Fibroblast of skin of scalp (primary cell): ENCODE results near the gene SRP19.
"Not testable (repeated sequence)": the region's sequence is repeated elsewhere in the genome, so short reads cannot be mapped to it uniquely, and the experiment has no call there.

Source experiments
- DNase-seq: peaks from one replicate; pipeline ENCODE4 v3.0.0-alpha.2; 2013

SRP19 gene

DNA sequence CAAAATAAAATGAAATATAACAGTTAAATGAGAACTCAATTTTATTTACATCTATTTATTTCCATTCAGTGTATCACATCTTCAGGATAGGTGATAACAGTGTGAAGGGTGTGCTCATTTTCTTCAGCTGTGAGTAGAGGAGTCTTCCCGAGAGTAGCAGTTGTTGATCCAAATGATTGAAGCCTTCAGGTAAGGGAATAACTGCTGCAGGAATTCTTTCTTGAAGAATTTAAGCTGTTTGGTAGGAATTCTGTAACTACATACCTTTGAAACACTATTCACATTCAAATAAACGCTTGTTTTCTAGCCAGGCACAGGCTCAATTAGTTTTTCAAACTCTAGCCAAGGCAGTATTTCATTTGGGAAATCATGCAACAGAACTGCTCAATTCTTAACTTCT is 15.3 kb downstream of the SRP19 start:
- DNase-seq = no peak

DNA sequence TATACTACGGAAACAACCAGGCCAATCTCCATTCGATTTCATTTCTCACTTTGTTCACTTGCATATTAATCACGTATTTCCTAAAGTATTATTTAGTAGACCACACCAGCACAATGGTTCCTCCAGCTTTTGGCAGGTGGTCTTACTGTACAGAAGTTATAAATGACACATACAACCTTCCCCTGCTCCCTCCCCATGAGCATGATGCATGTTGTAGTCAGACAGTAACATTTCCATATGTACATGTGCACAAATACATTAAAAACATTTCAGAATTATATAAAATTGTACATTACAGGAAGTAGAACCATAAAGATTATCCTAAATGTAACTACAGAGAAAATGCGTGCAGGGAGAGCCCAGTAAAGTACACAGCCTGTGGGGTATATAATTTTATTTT is 17.0 kb downstream of the SRP19 start:
- no peak for DNase-seq

- no peak for DNase-seq
Measured at GRCh38 chr5:112878760-112879159, 17.7 kb downstream of the SRP19 start.

- no peak for DNase-seq
Measured at GRCh38 chr5:112880219-112880964, 19.3 kb downstream of the SRP19 start.

GRCh38 chr5:112883192-112883591 is 22.1 kb downstream of the SRP19 start:
- DNase-seq = no peak

DNA sequence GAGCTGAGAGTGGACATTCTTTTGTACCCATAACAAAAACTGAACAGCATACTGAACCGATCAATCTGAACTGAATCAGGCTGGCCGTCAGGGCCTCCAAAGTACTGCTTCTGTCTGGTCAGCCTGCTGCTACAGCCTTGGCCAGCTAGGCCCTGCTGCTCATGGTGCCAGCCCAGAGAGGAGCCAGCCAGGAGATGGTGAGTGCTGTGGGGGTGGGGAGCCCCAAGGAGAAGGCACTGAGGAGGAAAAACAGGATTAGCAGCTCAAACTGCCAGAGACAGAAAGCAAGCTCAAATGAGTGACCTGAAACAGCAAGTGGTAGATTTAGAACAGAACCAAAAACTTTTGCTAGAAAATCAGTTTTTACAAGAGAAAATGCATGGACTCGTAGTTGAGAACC is 23.9 kb downstream of the SRP19 start:
- no peak for DNase-seq

GRCh38 chr5:112886975-112887374 is 25.9 kb downstream of the SRP19 start:
- DNase-seq = no peak

DNA sequence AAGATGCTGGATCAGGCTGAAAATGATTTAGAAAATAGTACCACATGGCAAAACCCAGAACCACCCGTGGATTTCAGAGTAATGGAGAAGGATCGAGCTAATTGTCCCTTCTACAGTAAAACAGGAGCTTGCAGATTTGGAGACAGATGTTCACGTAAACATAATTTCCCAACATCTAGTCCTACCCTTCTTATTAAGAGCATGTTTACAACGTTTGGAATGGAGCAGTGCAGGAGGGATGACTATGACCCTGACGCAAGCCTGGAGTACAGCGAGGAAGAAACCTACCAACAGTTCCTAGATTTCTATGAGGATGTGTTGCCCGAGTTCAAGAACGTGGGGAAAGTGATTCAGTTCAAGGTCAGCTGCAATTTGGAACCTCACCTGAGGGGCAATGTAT is 31.0 kb downstream of the SRP19 start:
- DNase-seq = not testable (repeated sequence)

DNA sequence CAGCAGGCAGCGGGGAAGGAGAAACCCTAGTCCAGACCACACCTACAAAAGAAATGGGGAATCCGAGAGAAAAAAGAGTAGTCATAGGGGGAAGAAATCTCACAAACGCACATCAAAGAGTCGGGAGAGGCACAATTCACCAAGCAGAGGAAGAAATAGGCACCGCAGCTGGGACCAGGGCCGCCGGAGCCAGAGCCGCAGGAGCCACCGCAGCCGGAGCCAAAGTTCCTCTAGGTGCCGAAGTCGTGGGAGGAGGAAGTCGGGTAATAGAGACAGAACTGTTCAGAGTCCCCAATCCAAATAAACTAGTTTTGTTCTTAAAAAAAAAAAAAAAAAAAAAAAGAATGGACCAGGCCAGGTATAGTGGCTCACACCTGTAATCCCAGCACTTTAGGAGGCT is 31.7 kb downstream of the SRP19 start:
- no peak for DNase-seq

DNA sequence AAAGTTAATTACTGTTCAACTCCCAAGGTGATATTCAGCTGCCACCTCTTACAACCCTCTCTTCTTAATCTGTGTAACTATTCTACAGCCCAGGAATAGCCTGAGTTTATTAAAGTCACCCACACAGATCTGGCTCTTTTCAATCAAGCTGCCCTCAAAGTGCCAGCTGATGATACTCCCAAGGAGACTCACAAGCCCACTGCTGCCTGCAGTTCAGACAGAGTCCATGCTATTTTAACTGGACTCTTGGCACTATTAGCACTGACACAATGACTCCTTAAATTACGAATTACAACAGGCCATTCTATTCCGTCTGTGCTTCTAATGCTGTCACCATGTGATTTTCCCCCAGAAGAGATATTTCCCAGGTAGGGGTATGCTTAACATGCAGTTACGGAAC is 34.6 kb downstream of the SRP19 start:
- DNase-seq = no peak

DNA sequence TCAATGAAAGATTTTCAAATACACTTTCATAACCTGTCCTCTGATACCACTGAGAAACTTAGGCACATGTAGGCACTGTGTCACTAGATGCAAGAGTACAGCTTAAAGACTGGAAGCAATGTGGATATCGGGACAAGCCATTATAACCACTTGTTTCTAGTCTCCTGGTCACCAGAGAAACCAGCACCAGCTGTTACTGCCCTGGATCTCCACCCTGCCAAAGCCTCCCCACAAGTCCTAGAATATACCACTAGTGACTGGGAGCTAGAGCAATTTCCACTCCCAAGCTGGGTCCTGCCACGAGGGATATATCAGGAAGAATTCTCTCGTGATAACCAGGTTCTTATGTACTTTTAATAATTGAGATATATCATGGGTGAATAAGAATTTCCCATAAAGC is 41.5 kb downstream of the SRP19 start:
- no peak for DNase-seq

DNA sequence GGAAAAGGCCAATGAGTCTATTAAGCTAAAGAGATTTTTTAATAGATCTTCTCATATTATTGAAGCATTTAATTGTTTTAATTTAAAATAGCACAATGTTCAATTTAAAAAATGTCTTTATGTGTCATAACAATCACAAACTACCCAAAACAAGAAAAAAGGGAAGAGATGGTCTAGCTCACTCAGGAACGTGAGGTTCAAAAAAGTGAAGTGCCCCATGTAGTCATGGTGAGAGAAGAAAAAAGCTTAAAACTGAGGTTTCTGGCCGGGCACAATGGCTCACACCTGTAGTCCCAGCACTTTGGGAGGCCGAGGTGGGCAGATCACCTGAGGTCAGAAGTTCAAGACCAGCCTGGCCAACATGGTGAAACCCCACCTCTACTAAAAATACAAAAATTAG is 43.9 kb downstream of the SRP19 start:
- not testable (repeated sequence) for DNase-seq

GRCh38 chr5:112906637-112907036 is 45.5 kb downstream of the SRP19 start:
- no peak for DNase-seq

GRCh38 chr5:112907166-112907631 is 46.1 kb downstream of the SRP19 start:
- no peak for DNase-seq

DNA sequence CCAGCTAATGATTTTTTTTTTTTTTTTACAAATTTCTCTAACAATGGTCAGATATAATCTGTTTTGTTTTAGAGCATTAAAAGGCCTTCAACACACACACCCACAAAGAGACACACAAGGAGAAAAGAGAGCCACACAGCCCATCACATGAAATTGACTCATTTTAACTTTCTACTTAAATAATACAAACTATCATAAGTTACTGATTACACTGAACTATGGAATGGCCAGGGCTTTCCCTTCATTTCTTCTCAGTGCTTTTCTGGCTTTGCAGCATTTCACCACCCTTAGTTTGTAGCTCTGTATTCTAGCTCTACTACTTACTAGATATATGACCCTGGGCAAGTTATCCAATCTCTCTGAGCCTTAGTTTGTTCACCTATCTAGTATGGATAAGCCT is 47.8 kb downstream of the SRP19 start:
- DNase-seq = no peak

DNA sequence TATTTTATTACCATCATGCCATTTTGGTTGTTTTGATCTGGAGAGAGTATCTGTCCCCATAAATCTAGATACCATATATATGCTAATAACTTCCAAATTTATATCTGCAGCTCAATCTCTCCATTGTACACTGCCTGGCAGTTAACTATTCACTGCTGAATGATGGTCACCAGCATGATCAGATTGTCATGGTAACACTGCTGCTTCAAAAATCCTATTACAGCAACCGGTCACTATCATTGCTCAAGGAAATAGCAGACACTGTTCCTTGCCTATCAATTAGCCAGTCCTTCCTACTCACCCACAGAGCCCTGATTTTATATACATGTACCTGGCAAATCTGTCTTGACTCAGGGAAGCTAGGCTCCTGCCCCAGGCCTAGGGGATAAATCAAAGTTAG is 49.4 kb downstream of the SRP19 start:
- DNase-seq = no peak

DNA sequence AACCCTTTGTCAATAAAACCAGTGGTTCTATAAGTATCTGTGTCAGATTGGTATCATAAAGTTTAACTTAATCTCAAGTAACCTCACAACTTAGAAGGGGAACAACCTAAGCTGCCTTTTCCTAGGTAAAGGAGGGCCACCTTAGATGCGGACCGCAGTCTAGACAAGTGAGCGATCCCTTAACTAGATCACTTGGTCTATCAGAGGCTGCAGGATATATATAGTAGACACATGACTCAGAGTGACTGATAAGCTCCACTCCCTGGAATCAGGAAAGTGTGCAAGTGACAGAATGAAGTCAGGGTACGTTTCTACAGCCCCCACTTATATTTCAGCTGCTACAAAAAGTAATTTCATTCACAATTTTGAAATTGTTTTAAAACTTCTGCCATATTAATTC is 53.5 kb downstream of the SRP19 start:
- peak; percentile 5 for DNase-seq

GRCh38 chr5:112915831-112916230 is 54.7 kb downstream of the SRP19 start:
- no peak for DNase-seq

DNA sequence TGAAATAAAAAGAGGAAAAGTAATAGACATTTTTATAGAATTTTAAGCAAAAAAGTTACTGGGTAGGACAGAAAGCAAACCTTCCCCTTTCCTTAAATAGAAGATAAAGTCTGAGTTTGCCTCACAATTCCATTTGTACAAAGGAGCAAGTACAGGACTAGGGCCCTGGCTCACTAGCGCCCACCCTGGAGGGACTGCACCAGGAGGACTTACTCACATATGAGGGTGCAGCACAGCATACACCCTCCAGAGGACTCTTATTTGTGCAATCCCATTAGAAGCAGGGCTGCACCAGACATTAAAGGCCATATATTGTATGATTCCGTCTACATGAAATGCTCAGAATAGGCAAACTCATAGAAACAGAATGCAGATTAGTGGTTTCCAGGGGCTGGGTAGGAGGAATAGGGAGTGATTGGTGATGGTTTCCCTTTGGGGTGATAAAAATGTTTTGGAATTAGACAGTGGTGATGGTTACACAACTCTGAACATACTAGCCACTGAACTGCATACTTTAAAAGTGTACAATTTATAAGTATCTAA is 56.4 kb downstream of the SRP19 start:
- DNase-seq = peak; percentile 34

DNA sequence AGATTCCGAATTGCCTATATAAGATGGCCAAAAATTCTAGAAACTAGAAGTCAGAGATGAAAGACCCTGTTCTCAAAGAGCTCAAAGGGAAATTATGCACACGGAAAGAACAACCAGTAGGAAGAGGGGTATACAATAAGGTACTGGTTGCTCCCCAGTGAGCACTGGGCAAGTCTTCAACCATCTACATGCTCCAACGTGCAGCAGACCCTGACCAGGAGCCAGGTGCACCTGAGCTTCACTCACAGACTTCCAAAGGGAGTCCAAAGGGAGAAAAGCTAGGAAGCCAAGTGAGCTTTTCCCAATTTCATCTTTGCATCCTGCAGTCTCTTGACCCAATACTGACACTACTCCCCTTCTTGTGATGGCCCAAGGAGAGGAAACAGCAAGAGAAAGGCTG is 57.0 kb downstream of the SRP19 start:
- DNase-seq = no peak

DNA sequence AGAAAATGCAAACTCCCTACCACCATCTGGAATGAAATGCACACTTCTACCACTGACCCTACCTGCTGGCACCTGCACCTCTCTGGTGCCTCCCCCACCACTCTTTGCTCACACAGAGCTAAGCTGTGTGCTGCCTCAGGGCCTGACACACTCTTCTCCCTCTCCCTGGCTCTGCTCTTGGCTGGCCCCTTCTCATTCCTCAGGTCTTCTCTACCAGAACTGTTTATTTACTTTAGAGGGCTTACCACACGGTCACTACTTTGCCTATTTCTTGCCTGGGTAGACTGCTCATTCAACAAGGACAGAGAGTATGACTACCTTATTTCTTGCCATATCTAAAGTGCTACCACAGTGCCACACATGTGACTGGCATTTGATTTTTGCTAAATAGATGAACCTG is 57.6 kb downstream of the SRP19 start:
- no peak for DNase-seq
